Hair follicular keratinocyte (primary cell): ENCODE measurements around the gene GNG7. TPM values are rescaled to one million over a fixed set of nuclear protein-coding genes. Genes with fewer than 3 reads are reported as not detected.

ENCODE experiments used
- total RNA-seq: library from RNA; depleted of rRNA; stranded (reverse); fragments of >200 nt; gene quantifications from 2 replicates; pipeline ENCODE4 v1.2.3, GENCODE V29; 2015

Gene GNG7
- not detected in 2 replicates for total RNA-seq

GRCh38 chr19:2702170-2703076, at the start of gene GNG7:
GNG7 (minus strand) TSS chr19:2702694; CDS start chr19:2520688, 182,006 bp downstream.

GRCh38 chr19:2739602-2740313, 37.3 kb upstream of the GNG7 start, which contains the start of gene SLC39A3:
SLC39A3 (minus strand) TSS chr19:2740017; CDS start chr19:2737257, 2,760 bp downstream.

DNA sequence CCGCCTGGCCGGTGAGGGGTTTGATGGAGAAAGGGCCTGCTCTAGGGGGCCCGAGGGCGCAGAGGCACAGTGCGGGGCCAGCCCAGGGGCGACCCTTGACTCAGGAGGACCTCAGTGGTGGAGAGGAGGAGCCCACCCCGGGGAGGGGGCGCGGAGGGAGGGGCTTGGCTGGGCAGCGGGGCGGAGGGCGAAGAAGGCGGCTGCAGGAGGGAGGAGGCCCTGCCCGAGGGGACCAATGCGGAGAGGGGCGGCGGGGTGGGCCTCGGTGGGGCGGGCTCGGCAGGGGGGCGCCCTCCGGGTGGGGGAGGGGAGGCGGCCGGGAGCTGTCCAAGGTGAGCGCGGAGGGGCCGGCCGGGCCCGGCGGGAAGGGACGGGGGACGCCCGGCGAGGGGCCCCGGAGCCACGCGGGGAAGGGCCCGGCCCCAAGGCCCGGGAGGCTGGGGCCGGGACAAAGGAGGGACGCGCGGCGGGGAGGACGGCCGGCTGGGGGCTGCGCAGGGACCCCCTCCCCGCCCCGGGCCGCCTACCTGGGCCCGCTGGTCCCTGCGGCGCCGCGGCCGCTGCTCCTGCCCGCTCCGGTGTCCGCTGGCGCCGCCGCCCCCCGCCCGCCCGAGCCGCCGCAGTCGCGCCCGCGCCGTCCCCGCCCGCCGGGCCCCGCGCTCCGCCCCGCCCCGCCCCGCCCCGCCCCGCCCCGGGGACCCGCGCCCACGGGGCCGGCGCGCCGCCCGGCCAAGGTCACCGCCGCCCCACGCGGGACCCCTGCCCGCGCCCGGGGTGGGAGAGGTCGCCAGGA, 18.5 kb upstream of the GNG7 start, which contains the start of gene DIRAS1:
Gene DIRAS1, minus strand, starts transcription at position 596 of the 793 bp plus-strand sequence. CDS start 3,566 bp downstream, outside the sequence.

GRCh38 chr19:2475702-2476450, 226.6 kb downstream of the GNG7 start, which contains the start of gene GADD45B:
GADD45B (plus strand) TSS chr19:2476127; CDS start chr19:2476359, 232 bp downstream.

Other genes with a start within 250 kb of the GNG7 start
- 79.4 and 192 TPM in 2 replicates for gene LMNB2, start 245.7 kb downstream of the GNG7 start, total RNA-seq
- 19.2 and 30.0 TPM in 2 replicates for gene GADD45B, start 226.6 kb downstream of the GNG7 start, total RNA-seq
- gene DIRAS1, start 18.7 kb upstream of the GNG7 start, total RNA-seq: not detected in 2 replicates
- 41.8 and 56.8 TPM in 2 replicates for gene SLC39A3, start 37.3 kb upstream of the GNG7 start, total RNA-seq
- gene SGTA, start 80.6 kb upstream of the GNG7 start, total RNA-seq: 60.8 and 84.7 TPM in 2 replicates
- 75.8 and 139 TPM in 2 replicates for gene THOP1, start 82.8 kb upstream of the GNG7 start, total RNA-seq
- 1.1 and 1.6 TPM in 2 replicates for gene ZNF554, start 117.2 kb upstream of the GNG7 start, total RNA-seq
- gene ZNF555, start 138.8 kb upstream of the GNG7 start, total RNA-seq: 4.2 and 4.9 TPM in 2 replicates
- gene ZNF556, start 164.6 kb upstream of the GNG7 start, total RNA-seq: not detected in 2 replicates
- gene ZNF57, start 198.2 kb upstream of the GNG7 start, total RNA-seq: 4.4 and 6.9 TPM in 2 replicates
- gene ZNF77, start 242.3 kb upstream of the GNG7 start, total RNA-seq: 1.4 and 3.3 TPM in 2 replicates